Ovary (tissue), 3 donors: Measurements from ENCODE around the gene C2orf81.
"Not testable (repeated sequence)": the region's sequence is repeated elsewhere in the genome, so short reads cannot be mapped to it uniquely, and the experiment has no call there.

Source experiments
- EP300 ChIP-seq: sonication (generic); formaldehyde crosslinking; IDR thresholded peaks from one replicate; pipeline ENCODE4 v1.6.1; 2017; ENCODE audit warnings: antibody characterized with exemption
- POLR2A ChIP-seq: fragments of 450-650 bp; IDR thresholded peaks from one replicate; pipeline ENCODE4 v1.6.1; 2017; ENCODE audit warnings: antibody characterized with exemption, mild to moderate bottlenecking, moderate library complexity
- TF ChIP-seq, protein P1 (sequence below), 3 donors: fragments of 450-650 bp in 2 of 3; fragments of 200-600 bp in 1 of 3; IDR thresholded peaks; one replicate each; pipeline versions ENCODE4 v1.5.1 to v1.8.0; 2016 to 2022; ENCODE audit warnings: antibody characterized with exemption in 3 of 3, mild to moderate bottlenecking in 1 of 3
- donor health status: DM: no; HTN: no; CAD: no.

DNA sequence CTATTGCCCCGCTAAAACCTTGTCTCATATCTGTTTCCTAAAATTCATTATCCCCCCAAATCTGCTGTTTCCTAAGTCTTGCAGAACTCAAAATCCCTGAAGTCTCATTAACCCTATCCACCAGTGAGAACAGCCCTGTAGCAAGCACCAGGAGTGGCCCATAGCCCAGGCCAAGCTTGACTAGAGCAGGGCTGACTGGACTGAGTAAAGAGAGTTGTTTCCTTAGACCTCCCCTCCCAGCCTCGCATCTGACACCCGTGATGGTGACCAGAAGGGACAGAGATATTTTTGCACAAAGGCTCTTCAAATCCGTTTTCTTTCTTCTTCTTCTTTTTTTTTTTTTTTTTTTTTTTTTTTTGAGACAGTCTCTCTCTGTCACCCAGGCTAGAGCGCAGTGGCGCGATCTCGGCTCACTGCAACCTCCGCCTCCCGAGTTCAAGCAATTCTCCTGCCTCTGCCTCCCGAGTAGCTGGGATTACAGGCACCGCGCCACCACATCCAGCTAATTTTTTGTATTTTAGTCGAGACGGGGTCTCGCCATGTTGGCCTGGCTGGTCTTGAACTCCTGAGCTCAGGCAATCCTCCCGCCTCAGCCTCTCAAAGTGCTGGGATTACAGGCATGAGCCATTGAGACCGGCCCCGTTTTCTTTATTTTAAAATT, 846 bp downstream of the C2orf81 start:
- TF ChIP-seq, protein P1, sequence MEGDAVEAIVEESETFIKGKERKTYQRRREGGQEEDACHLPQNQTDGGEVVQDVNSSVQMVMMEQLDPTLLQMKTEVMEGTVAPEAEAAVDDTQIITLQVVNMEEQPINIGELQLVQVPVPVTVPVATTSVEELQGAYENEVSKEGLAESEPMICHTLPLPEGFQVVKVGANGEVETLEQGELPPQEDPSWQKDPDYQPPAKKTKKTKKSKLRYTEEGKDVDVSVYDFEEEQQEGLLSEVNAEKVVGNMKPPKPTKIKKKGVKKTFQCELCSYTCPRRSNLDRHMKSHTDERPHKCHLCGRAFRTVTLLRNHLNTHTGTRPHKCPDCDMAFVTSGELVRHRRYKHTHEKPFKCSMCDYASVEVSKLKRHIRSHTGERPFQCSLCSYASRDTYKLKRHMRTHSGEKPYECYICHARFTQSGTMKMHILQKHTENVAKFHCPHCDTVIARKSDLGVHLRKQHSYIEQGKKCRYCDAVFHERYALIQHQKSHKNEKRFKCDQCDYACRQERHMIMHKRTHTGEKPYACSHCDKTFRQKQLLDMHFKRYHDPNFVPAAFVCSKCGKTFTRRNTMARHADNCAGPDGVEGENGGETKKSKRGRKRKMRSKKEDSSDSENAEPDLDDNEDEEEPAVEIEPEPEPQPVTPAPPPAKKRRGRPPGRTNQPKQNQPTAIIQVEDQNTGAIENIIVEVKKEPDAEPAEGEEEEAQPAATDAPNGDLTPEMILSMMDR (IDR thresholded peaks at IDR 0.05): not testable (repeated sequence)
- not testable (repeated sequence) for TF ChIP-seq EP300, POLR2A
